Lung microvascular endothelial cell (primary cell): ENCODE results near the gene PAF1. TPM values are rescaled to one million over a fixed set of nuclear protein-coding genes. Genes with fewer than 3 reads are reported as not detected.

Experiments used
- DNase-seq, 2 donors: peaks; one replicate each; pipeline versions ENCODE4 v3.0.0 to v3.0.0-alpha.2; 2010; ENCODE audit warnings: low read depth in 2 of 2
- total RNA-seq: library from RNA; depleted of rRNA; stranded (reverse); fragments of >200 nt; gene quantifications from 2 replicates; pipeline ENCODE4 v1.2.1, GENCODE V29; 2014

PAF1 gene
- 20.5 and 23.6 TPM in 2 replicates for total RNA-seq

GRCh38 chr19:39390751-39391437 lies at the start of gene PAF1, which contains the start of gene MED29:
Gene PAF1, minus strand, starts transcription at chr19:39391106. Its CDS starts 242 bp downstream, at chr19:39390864.
Gene MED29, plus strand, starts transcription at chr19:39391378. Its CDS starts 45 bp downstream, at chr19:39391423.
- peak; percentile 99 to 100 for DNase-seq

DNA sequence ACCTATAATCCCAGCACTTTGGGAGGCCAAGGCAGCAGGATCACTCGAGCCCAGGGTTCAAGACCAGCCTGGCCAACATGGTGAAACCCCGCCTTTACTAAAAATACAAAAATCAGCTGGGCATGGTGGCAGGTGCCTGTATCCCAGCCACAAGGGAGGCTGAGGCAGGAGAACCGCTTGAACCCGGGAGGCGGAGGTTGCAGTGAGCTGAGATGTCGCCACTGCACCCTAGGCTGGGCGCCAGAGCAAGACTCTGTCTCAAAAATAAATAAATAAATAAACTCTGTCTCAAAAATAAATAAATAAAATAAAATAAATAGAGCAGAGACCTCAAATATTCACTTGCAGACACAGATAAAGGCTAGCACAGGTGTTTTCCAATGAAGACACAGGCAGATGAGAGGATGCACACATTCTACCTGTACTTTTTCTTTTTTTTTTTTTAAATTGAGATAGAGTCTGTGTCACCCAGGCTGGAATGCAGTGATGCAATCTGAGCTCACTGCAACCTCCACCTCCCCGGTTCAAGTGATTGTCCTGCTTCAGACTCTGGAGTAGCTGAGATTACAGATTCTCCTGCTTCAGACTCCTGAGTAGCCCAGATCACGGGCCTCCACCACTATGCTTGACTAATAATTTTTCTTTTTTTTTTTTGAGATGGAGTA lies 47.5 kb upstream of the PAF1 start:
- DNase-seq = no peak

DNA sequence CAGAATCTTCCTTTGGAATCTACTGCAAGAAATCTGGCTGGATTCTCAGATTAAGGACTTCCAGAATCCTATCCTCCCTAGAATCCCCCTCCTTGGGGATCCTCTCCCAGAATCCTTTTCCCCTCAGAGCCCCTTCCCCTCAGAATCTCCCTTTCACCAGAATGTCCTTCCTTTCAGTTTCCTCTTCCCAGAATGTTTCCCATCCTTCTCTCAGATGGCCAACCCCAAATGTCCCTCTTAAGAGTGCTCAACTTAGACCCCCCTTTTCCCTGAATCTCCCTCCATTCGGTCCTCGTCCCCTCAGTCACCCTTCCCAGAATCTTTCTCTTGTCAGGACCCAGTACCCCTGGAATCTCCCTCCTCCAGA lies 45.4 kb upstream of the PAF1 start:
- DNase-seq = no peak

DNA sequence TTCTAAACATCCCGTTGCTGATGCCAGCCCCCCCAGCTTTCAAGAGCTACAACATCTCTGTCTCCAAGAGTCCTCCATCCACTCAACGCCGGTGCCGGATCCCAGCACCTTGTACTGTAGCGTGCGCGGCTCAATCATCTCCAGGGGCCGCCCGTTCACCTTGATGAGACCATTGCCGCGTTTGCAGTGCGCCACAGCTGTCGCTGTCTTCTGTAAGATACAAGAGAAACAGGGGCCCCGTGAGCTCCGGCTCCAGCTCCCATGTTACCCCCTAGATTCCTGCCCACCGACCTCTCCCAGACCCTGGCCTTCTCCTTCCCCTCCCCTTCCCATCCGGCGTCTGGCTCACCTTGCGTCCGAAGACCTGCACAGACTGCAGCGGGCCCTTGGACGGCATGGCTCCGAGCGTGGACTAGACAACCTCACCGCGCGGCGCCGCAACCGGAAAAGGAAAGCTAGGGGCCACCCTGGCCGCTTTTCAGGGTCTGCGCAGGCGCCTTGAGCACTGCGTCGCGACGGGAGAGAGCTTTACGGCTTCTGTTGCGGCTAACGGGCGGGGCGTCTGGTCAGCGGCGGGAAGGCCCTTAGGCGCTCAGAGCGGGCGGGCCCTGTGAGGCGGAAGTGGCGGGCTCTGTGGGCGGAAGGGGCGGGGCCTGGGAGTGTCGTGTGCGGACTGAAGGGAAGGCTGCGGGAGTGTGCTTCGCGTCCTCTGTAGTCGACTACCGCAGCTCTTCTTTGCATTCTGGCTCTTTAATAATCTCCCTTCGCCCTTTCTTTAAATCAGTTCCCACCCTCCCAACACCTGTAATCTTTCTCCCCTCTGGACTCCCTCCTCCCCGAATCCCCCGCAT lies 44.8 kb upstream of the PAF1 start, which contains the start of gene RPS16:
RPS16 (minus strand) TSS at position 451 of the 851 bp plus-strand sequence; CDS start at position 397, 54 bp downstream.
- peak; percentile 99 for DNase-seq

GRCh38 chr19:39434123-39435076 lies 43.5 kb upstream of the PAF1 start:
- DNase-seq = peak in 1 of 2 donors; percentile 30

DNA sequence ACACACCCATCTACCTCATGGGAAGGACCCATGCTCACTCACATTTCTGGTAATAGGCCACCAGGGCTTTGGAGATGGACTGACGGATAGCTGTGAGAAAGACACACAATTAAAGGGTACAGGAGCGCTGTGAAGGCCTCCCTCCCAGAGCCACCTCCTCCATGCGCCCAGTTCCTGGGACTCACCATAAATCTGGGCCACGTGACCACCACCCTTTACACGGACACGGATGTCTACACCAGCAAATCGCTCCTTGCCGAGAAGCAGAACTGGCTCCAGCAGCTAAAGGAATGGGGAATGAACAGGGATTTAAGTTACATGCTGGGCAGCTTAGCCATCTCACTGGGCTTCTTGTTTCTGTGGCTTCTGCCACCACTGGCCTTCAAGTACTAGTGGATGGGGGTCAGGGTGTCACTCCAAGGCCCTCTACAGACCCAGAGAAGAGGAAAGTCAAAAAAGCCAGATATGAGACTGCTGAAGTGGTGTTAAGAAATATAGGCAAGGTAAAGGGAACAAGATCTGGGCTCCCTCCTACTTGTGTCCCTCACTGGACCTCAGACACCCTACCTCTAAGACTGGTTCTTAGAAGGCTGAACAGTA lies 42.7 kb upstream of the PAF1 start:
- no peak for DNase-seq

GRCh38 chr19:39432677-39433025 lies 41.7 kb upstream of the PAF1 start:
- no peak for DNase-seq

DNA sequence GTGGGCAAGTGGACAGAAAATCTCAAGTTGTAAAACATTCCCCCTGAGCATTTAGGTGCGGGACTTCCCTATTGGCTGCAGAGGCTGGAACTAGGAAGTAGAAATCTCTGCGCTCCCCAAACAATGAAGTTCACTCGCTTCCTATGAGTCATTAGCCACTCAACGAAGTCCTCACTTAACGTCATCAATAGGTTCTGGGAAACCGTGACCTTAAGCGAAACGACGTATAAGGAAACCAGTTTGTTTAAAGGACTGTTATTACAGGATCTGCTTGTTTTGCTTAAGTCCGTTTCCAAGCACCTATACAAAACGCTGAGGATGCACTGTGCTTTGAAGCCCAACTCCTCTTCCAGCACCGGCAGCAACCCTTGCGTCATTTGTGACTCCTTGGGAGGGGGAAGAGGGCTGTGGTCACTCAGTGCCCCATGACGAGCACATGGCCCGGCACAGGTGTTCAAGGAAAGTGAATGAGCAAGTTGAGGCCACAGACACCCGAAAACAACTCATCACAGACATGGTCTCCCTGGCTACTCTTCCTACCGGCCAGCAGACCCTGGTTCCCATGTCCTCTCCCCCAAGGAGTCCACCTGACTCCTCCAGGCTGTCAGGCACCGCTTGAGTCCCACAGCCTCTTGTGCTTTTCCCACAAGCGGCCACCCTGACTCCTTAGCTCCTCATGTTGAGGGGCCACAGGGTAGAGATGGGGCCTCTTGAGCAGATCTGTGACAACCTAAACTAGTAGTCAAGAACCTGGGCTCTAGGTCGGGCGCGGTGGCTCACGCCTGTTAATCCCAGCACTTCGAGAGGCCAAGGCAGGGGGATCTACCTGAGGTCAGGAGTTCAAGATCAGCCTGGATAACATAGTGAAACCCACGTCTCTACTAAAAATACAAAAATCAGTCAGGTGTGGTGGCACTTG lies 40.0 kb upstream of the PAF1 start:
- peak; percentile 98 to 100 for DNase-seq

DNA sequence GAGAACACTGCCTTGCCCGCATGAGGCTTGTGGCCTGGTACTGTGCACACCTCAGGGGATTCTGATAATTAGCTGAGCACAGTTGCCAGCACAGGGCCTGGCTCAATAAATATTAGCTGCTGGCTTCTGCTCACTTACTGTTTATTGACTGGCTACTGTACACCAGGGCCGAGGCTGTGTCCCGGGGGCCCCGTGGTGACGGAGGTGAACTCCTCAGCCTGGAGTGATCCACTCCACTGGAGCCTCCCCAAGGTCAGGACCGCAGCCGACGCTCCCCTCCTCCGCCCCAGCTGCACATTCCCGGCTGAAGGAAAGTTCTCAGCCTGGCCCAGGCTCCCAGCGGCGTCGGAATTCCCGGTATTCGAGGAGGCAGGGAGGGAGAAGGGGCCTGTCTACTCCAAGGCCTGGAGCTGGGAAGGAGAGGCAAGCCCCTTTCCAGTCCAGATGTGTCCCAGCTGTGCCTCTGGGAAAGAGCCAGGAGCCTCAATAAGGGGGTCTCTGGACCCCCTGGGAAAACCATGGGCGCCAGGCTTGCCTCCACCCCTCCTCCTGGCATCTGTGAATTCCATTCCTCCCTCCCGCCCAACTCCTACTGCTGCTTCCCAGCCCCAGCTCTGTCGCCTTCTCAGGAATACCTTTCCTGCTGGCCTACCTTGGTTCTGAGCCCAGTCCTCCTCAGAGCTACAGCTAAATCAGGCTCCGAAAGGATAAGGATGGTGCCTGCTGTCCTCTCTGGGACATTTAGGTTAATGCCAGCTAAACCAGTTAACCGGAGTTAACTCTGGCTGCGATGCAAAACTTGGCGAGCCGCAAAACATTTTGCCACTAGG lies 37.6 kb upstream of the PAF1 start:
- peak; percentile 51 to 92 for DNase-seq

GRCh38 chr19:39427707-39428106 lies 36.8 kb upstream of the PAF1 start:
- no peak for DNase-seq

DNA sequence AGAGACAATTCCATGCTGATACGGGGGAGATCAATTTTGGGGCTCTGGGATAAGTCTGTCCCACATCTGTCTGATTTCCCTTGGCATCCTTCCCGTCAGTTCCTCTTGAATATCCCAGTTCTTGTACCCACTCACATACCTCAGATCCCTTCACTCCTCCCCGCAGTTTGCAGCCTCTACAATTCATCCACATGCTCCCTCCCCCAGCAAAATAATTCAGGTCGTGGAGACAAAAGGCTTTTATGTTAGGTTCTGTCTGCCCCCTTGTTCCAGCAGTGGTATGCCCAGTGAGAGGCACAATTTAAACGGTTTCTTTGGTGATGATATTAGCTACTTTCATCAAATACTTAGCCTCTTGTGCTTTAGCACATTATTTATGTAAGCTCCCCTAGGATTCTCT lies 35.3 kb upstream of the PAF1 start:
- no peak for DNase-seq

GRCh38 chr19:39425744-39426143 lies 34.8 kb upstream of the PAF1 start:
- DNase-seq = no peak

DNA sequence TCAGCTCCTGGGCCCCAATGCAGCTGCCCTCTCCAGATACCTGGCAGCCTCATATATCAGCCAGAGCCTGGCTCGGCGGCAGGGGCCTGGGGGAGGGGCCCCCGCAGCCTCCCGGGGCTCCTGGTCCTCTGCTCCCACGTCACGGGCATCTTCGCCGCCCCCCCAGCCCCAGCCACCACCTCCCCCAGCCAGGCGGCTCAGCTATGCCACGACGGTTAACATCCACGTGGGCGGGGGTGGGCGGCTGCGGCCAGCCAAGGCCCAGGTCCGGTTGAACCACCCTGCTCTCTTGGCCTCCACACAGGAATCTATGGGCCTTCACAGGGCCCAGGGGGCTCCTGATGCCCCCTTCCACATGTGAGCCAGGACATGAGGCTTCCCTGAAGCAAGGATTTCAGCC lies 34.0 kb upstream of the PAF1 start:
- DNase-seq = no peak

DNA sequence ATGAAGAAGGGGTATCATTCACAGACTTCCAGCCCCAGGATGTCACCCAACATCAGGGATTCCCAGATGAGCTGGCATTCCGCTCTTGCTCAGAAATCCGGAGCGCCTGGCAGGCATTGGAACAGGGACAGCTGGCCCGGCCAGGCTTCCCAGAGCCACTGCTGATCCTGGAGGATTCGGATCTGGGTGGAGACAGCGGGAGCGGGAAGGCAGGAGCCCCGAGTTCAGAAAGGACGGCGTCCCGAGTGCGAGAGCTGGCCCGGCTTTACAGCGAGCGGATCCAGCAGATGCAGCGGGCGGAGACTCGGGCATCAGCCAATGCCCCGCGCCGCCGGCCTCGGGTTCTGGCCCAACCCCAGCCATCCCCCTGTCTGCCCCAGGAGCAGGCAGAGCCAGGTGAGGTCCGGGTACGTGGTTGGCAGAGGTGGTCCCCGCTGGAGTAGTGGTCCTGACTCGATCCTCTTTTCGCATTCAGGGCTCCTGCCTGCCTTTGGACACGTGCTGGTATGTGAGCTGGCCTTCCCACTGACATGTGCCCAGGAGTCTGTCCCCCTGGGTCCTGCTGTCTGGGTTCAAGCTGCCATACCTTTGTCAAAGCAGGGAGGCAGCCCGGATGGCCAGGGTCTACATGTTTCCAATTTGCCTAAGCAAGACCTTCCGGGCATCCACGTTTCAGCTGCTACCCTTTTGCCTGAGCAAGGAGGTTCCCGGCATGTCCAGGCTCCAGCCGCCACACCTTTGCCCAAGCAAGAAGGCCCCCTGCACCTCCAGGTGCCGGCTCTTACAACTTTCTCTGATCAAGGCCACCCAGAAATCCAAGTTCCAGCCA lies 32.6 kb upstream of the PAF1 start:
- DNase-seq = no peak

GRCh38 chr19:39422020-39422419 lies 31.1 kb upstream of the PAF1 start:
- no peak for DNase-seq

DNA sequence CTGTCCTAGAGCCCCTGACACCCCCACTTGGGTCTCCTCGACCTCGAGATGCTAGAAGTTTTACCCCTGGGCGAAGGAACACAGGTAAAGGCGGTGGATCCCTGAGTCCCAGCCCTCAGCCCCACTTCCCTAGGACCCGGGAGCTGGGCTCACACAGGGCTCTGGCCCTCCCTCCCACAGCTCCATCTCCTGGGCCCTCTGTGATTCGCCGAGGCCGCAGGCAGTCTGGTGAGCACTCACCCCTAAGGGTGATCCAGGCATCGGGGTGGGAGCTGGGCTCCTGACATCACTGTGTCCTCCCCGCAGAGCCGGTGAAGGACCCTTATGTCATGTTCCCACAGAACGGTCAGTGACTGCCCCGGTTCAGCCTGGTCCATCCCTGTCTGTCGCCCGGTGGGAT lies 29.9 kb upstream of the PAF1 start:
- no peak for DNase-seq

- no peak for DNase-seq
Measured at GRCh38 chr19:39419003-39419402, 28.1 kb upstream of the PAF1 start.
